K562 (cell line): ENCODE results near the gene XPO1. TPM values are rescaled to one million over a fixed set of nuclear protein-coding genes. Genes with fewer than 3 reads are reported as not detected.

Source experiments
- BCOR ChIP-seq: fragments of 450-650 bp; IDR thresholded peaks from 2 replicates; pipeline ENCODE4 v1.6.1; 2016
- CEBPG ChIP-seq, 3 experiments: fragments of 200-800 bp in 1 of 3; sonication (Bioruptor generic) in 1 of 3; sonication (generic) in 1 of 3; formaldehyde crosslinking in 1 of 3; IDR thresholded peaks in 2 of 3; conservative IDR thresholded peaks in 1 of 3; 2 replicates each; pipeline versions ENCODE4 v1.6.1 to v1.8.0; 2016 to 2022; ENCODE audit warnings: missing compliant biosample characterization in 2 of 3, missing genetic modification characterization in 2 of 3, mild to moderate bottlenecking in 1 of 3, missing genetic modification reagents in 1 of 3
- ESRRB ChIP-seq: fragments of 250-450 bp; sonication (Bioruptor Pico); IDR thresholded peaks from 2 replicates; pipeline ENCODE4 v1.5.0; 2020; ENCODE audit warnings: mild to moderate bottlenecking, moderate library complexity, borderline replicate concordance
- GATAD2A ChIP-seq: fragments of 450-650 bp; IDR thresholded peaks from 2 replicates; pipeline ENCODE4 v1.6.1; 2017
- HMBOX1 ChIP-seq: sonication (generic); IDR thresholded peaks from 2 replicates; pipeline ENCODE4 v1.6.1; 2016
- POLR2AphosphoS2 ChIP-seq: IDR thresholded peaks from 2 replicates; pipeline ENCODE4 v1.6.1; 2012; ENCODE audit warnings: low read length, improper control_type of control experiment
- RBBP5 ChIP-seq: fragments of 200-600 bp; sonication (generic); IDR thresholded peaks from 2 replicates; pipeline ENCODE4 v1.6.1; 2012; ENCODE audit warnings: borderline replicate concordance, mild to moderate bottlenecking, low read length, control low read depth, inconsistent platforms; ENCODE audit not compliant: insufficient read depth, poor library complexity, severe bottlenecking
- REST ChIP-seq, 2 experiments: fragments of 450-650 bp; formaldehyde crosslinking in 1 of 2; IDR thresholded peaks; 2 replicates each; pipeline versions ENCODE4 v1.4.0 to v1.6.1; 2014 to 2020; ENCODE audit warnings: mild to moderate bottlenecking in 2 of 2, borderline replicate concordance in 1 of 2, low read depth in 1 of 2
- TRIM24 ChIP-seq, 2 experiments: fragments of 450-650 bp; IDR thresholded peaks; 2 replicates each; pipeline ENCODE4 v1.6.1; 2016
- TRIM28 ChIP-seq: fragments of 450-650 bp; IDR thresholded peaks from 2 replicates; pipeline ENCODE4 v1.6.1; 2017
- UBTF ChIP-seq, 2 experiments: IDR thresholded peaks; 2 replicates each; pipeline ENCODE4 v1.6.1; 2012; ENCODE audit warnings: improper control_type of control experiment in 2 of 2, low read depth in 2 of 2, low read length in 2 of 2, borderline replicate concordance in 1 of 2
- USF2 ChIP-seq: sonication (generic); formaldehyde crosslinking; IDR thresholded peaks from 2 replicates; pipeline ENCODE4 v1.5.0; 2020; ENCODE audit warnings: missing genetic modification reagents
- polyA plus RNA-seq, 8 experiments: library from polyadenylated mRNA; depleted of rRNA in 4 of 8; stranded (reverse) in 5 of 8; unstranded in 3 of 8; fragments of >200 nt; fragmentation: Nextera tagmentation in 2 of 8; fragmentation: Illumina TruSeq in 1 of 8; extraction: Ambion mirVana in 2 of 8; extraction: Trizol in 1 of 8; gene quantifications; 2 replicates each; pipeline versions ENCODE4 v1.2.1 to v1.2.3, GENCODE V29; 2011 to 2014; ENCODE audit warnings: inconsistent platforms in 1 of 8, missing spikeins in 1 of 8
- total RNA-seq, 7 experiments: library from RNA; depleted of rRNA in 6 of 7; stranded (reverse); fragments of >200 nt in 6 of 7; fragmentation: Illumina TruSeq in 2 of 7; extraction: Trizol in 2 of 7; gene quantifications; 2 replicates each; pipeline versions ENCODE4 v1.2.1 to v1.2.3, GENCODE V29; 2011 to 2021; ENCODE audit warnings: low replicate concordance in 1 of 7

The XPO1 gene
- total and polyA plus RNA-seq, 9 of the 15 experiments (the other 6 are each of a cell fraction or from before 2014, with no cell fraction given) = 86.2 to 307 (median 216) TPM

- TF ChIP-seq REST (IDR thresholded peaks at IDR 0.05; ENCODE audit: borderline replicate concordance) = peak; percentile 77
- 0 out of 2 replicates have a peak, but pooled peaks have one; percentile 47 for TF ChIP-seq REST (CRISPR knock-in tag; IDR thresholded peaks at IDR 0.05; ENCODE audit: low read depth)
- TF ChIP-seq TRIM28 = no peak
- no peak for TF ChIP-seq TRIM24 (IDR thresholded peaks at IDR 0.05)
- peak; percentile 90 for TF ChIP-seq USF2 (CRISPR knock-in tag)
- TF ChIP-seq BCOR = 0 out of 2 replicates have a peak, but pooled peaks have one; percentile 9
- TF ChIP-seq GATAD2A = no peak
- TF ChIP-seq ESRRB (CRISPR knock-in tag) = no peak
- TF ChIP-seq CEBPG (CRISPR knock-in tag; IDR thresholded peaks at IDR 0.05) = no peak
- no peak for TF ChIP-seq CEBPG (tag; conservative IDR thresholded peaks at IDR 0.05 in 1 of 2, IDR thresholded peaks at IDR 0.05 in 1 of 2)
- TF ChIP-seq POLR2AphosphoS2 = no peak
- TF ChIP-seq HMBOX1 = 0 out of 2 replicates have a peak, but pooled peaks have one; percentile 36
- peak; percentile 24 for TF ChIP-seq RBBP5
- TF ChIP-seq UBTF (IDR thresholded peaks at IDR 0.05; ENCODE audit: borderline replicate concordance in 1 of 2, low read depth in 2 of 2, low read length in 2 of 2) = peak in 1 of 2 experiments; percentile 70; a peak in 1 of 4 replicates
These were observed 1.4 kb downstream of the XPO1 start (continued) for GRCh38 chr2:61536572-61537276.
